IPS-15b (cell line): Measurements from ENCODE around the gene ARV1.
"Not testable (repeated sequence)": the region's sequence is repeated elsewhere in the genome, so short reads cannot be mapped to it uniquely, and the experiment has no call there.

ENCODE experiments used
- H3K27me3 ChIP-seq: one replicate; pipeline ENCODE4 v1.6.1; 2013; ENCODE audit warnings: low read length; ENCODE audit not compliant: control insufficient read depth, insufficient read depth
- H3K36me3 ChIP-seq: one replicate; pipeline ENCODE4 v1.6.1; 2013; ENCODE audit warnings: low read length; ENCODE audit not compliant: control insufficient read depth, insufficient read depth
- H3K4me1 ChIP-seq: one replicate; pipeline ENCODE4 v1.6.1; 2013; ENCODE audit warnings: mild to moderate bottlenecking, low read length; ENCODE audit not compliant: control insufficient read depth, insufficient read depth
- H3K4me3 ChIP-seq: one replicate; pipeline ENCODE4 v1.5.1; 2013; ENCODE audit warnings: low read depth, low read length
- H3K9ac ChIP-seq: one replicate; pipeline ENCODE4 v1.6.1; 2013; ENCODE audit warnings: low read depth, mild to moderate bottlenecking, low read length
- H3K9me3 ChIP-seq: one replicate; pipeline ENCODE4 v1.6.1; 2013; ENCODE audit warnings: mild to moderate bottlenecking, low read length; ENCODE audit not compliant: control insufficient read depth, insufficient read depth

The ARV1 gene

DNA sequence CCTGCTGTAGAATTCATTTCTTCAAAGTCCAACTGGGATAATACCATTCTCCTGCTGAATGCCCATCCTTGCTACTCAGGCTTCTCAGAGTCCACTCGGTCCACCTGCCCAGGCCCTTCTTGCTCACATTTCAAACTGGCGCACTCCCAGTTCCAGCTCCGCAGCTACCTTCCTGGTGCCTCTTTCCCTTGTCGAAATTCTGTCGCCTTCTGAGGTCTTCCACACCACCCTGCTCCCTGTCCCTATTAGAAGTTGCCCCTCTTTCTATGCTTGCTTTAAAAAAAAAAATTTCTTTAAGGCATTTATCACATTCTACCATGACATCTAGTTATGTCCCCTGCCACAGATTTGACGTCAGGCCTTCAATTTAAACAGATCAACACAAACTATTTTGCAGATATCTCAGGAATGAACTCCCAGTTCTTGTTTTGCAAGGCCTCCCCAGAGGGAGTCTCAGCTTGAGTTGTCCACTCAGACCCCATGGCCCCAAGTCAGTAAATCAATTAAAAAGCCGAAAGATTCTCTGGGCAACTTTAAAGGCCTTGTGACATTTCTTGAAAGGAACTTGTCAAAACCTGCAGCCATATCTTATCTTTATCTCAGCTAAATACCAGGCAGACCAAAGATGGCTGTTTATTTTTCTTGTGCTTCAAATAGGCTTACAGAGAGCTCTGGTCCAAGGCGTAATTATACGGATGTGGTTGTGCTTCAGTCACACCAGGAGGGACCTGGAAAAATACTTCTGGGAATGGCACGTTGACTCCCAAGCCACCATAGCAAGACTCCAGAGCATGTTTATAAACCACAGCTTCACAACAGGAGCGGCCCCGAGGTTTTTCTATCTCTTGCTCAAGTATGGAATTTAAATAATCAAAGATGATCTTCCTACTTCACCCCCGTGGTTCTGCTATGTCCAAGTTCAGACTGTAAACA lies 59.0 kb downstream of the ARV1 start:
- H3K9me3 ChIP-seq = no peaks in the 10 kb centered on the region
- no peak overlapping the region for H3K4me3 ChIP-seq
- no peaks in the 10 kb centered on the region for H3K36me3 ChIP-seq
- H3K4me1 ChIP-seq = no peaks in the 10 kb centered on the region
- H3K27me3 ChIP-seq = peaks cover 51% of the 10 kb centered on the region
- no peak overlapping the region for H3K9ac ChIP-seq

DNA sequence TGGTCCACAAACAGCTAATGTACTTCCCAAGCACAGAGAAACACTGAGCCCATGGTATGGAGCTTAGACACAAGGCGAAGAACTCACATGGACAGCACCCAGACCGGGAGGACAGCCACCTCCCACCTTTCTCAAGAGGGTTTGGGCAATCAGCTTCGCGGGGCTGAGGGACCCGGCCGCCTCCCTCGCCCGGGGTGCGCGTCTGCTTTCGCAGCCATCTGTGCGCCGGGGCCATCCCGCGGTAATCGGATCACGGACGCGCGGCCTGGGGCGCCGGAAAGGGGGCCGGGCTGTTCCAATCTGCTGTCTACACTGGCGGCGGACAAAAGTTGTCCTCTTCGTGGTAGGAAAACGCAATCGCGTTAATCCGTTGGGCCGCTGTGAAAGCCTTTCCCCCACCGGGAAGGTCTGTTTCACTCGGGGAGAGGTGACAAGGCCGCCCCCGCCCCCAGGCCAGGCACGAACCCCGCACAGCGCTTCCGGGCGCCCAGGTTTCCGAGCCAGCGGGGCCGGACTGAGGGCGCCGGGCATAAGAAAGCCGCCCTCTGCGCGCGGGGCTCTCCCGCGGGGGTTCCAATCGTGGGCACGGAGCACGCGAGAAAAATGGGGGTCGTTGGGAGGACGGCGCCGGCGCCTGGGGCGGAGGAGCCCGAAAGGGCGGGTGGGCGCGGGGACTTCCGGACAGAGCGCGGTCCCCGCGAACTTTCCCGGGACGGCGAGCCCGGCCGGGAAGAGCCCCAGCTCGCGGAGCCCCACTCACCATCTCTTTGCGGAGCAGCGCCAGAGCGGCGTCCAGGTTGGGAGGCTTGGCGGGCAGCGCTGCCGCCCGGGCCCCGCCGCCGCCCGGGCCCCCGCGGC lies 60.5 kb downstream of the ARV1 start:
- no peaks in the 10 kb centered on the region for H3K4me1 ChIP-seq
- H3K27me3 ChIP-seq = peaks cover 55% of the 10 kb centered on the region
- H3K36me3 ChIP-seq = no peaks in the 10 kb centered on the region
- no peak overlapping the region for H3K9ac ChIP-seq
- H3K9me3 ChIP-seq = no peaks in the 10 kb centered on the region
- H3K4me3 ChIP-seq = peak overlapping the region; percentile 43

DNA sequence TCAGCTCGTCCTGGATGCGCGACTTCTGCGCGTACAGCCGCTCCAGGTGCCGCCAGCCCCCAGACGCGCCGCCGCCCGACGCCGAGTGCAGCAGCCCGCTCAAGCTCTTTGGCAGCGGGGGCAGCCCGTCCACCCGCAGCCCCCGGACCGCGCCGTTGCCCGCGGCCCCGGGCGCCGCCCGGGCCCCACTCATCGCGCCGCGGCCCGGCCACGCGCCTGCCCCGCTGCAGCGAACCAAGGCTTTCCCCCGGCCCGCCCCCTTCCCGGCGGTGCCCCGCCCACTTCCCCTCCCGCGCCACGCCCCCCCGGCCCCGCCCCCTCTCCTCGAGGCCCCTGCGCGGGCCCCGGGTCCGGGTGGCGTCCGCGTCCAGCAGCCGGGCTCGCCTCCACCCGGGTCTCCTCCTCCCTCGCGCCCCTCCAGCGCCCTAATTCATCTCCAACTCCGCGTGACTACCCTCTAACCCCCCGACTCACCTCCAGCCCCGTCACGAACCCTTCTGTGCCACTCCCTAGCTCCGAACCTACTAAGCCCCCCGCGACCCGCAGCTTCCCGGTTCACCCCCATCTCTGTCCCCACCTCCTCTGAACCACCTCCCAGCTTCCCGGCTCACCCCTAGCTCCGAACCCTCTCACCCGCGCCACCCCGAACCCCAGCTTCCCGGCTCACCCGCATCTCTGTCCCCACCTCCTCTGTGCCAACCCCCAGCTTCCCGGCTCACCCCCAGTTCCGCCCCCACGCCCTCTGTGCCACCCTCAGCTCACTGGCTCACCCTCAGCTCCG lies 61.3 kb downstream of the ARV1 start, which contains the start of gene FAM89A:
Gene FAM89A, minus strand, starts transcription at position 236 of the 781 bp plus-strand sequence. Its CDS starts 43 bp downstream, at position 193.
- Histone ChIP-seq H3K9ac (no peak within 1 kb of the TSS), H3K4me3 (peak within 1 kb of the TSS; percentile 52), H3K27me3 (peaks cover 60% of the 10 kb centered on the region), H3K36me3 (no peaks in the 10 kb centered on the region), H3K9me3 (no peaks in the 10 kb centered on the region), H3K4me1 (no peaks in the 10 kb centered on the region)

DNA sequence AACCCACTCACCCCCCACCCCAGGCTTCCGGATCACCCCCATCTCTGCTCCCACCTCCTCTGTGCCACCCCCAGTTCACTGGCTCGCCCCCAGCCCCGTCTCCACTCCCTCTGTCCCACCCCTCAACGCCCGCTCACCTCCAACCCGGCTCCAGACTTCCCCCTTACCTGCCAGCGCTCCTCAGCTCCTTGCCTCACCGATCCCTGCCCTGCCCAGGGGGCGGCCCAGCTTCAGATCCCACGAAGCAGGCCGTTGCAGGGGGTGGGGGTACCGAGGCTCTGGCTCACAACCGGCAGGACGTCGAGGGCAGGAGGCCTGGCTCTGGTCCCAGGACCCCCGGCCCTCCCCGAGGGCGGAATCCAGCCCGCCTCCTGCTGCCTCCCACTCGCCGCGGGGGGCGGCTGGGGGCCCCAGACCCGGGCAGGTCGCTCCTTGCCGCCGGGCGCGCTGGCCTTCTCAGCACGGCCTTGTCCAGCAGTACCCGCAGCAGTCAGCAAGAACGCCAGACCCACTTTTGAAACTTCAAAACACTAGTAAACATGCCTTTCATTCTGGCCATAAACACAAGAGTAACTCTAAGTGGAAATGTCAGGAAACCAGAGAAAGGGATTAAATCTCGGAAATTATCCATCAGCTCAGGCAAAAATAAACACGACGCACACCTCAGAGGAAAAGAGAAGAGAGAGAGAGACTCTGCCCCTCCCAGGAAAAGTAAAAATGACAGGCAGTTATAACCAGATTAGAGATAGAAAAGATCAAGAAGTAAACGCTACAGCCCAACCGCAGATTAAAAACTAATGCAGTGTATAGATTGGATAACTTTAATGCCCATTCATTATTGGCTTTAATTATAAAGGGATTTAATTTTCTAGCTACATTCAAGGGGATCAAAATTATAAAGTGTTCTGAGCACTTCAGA lies 62.2 kb downstream of the ARV1 start:
- H3K27me3 ChIP-seq = peaks cover 64% of the 10 kb centered on the region
- no peaks in the 10 kb centered on the region for H3K9me3 ChIP-seq
- H3K4me1 ChIP-seq = no peaks in the 10 kb centered on the region
- no peaks in the 10 kb centered on the region for H3K36me3 ChIP-seq
- no peak overlapping the region for H3K9ac ChIP-seq
- peak overlapping the region; percentile 52 for H3K4me3 ChIP-seq

DNA sequence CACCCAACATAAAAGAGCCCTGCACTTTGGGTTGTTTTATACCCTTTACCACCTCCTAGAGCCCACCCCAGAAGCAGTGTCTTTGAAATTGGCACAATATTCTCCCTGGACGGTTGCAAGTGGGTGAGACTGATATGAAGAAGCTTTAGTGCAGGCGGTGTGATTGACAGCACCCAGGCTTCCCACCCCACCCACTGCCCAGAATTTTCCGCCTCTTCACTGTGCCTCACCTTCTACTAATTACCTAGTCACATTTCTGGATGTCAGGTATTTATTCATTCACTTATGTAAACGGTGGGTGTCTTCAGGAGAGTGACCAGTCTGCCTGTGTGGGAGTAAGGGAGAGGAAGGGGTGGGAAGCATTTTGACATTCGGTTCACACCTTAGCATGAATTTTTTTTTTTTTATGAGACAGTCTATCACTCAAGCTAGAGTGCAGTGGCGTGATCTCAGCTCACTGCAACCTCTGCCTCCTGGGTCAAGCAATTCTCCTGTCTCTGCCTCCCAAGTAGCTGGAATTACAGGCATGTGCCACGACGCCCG lies 62.9 kb downstream of the ARV1 start:
- no peaks in the 10 kb centered on the region for H3K4me1 ChIP-seq
- no peak overlapping the region for H3K4me3 ChIP-seq
- no peaks in the 10 kb centered on the region for H3K36me3 ChIP-seq
- H3K27me3 ChIP-seq = peaks cover 61% of the 10 kb centered on the region
- no peak overlapping the region for H3K9ac ChIP-seq
- H3K9me3 ChIP-seq = no peaks in the 10 kb centered on the region

DNA sequence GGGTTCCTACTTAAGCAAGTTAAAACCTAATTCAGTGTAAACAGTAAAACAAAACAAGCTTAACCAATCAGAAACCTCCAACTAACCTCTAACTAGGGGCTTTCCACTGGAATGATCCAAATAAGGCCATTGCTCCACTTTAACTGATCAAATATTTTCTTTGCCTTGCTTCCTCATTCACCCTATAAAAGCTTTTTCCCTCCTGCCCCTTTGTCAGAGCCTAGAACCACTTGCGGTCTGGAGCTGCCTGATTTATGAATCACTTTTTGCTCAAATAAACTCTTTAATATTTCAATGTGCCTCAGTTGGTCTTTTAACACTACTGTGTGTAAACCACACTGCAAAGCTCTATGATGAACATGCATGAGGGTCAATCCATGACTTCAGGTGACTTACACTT lies 65.7 kb downstream of the ARV1 start:
- Histone ChIP-seq H3K9me3 (no peaks in the 10 kb centered on the region), H3K9ac (no peak overlapping the region), H3K27me3 (peaks cover 41% of the 10 kb centered on the region), H3K4me3 (no peak overlapping the region), H3K36me3 (no peaks in the 10 kb centered on the region), H3K4me1 (no peaks in the 10 kb centered on the region)

DNA sequence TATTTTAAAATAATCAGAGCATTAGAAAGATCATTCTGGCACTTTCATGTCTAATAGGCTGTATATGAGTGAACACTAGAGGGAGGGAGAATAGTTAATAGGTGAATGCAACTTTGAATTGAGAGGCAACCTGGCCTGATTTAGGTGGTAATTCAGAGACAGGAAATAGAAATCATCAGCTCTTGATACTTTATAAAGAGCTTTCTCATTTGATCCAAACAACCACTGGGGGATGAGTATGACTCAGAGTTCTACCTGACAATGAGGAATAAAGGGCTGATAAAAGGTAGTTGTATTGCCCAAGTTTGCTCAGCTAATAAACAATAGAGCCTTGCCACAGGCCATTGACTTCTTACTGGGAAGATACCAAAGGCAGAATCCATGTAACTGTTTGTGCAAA lies 66.4 kb downstream of the ARV1 start:
- H3K4me1 ChIP-seq = no peaks in the 10 kb centered on the region
- peaks cover 41% of the 10 kb centered on the region for H3K27me3 ChIP-seq
- no peaks in the 10 kb centered on the region for H3K36me3 ChIP-seq
- H3K9me3 ChIP-seq = no peaks in the 10 kb centered on the region
- no peak overlapping the region for H3K9ac ChIP-seq
- H3K4me3 ChIP-seq = no peak overlapping the region

DNA sequence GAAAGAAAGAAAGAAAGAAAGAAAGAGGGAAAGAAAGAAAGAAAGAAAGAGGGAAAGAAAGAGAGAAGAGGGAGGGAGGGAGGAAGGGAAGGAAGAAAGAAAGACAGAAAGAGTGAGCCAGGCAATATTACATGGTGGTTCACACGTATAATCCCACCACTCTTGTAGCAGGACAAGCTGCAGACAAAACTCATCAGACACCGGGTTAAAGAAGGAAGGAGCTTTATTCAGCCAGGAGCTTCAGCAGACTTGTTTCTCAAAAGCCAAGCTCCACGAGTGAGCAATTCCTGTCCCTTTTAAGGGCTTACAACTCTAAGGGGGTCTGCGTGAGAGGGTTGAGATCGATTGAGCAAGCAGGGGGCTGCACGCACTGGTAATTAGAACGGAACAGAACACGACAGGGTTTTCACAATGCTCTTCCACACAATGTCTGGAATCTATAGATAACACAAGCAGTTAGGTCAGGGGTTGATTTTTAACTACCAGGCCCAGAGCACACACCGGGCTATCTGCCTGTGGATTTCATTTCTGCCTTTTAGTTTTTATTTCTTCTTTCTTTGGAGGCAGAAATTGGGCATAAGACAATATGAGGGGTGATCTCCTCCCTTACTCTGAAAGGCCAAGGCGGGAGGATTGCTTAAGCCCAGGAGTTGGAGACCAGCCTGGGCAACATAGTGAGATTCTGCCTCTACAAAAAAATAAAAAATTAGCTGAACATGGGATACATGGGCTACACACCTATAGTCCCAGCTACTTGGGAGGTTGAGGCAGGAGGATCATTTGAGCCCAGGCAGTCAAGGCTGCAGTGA lies 67.2 kb downstream of the ARV1 start:
- H3K4me3 ChIP-seq, H3K9me3 ChIP-seq, H3K36me3 ChIP-seq, H3K4me1 ChIP-seq, H3K9ac ChIP-seq: not testable (repeated sequence)
- H3K27me3 ChIP-seq = peaks cover 34% of the 10 kb centered on the region

DNA sequence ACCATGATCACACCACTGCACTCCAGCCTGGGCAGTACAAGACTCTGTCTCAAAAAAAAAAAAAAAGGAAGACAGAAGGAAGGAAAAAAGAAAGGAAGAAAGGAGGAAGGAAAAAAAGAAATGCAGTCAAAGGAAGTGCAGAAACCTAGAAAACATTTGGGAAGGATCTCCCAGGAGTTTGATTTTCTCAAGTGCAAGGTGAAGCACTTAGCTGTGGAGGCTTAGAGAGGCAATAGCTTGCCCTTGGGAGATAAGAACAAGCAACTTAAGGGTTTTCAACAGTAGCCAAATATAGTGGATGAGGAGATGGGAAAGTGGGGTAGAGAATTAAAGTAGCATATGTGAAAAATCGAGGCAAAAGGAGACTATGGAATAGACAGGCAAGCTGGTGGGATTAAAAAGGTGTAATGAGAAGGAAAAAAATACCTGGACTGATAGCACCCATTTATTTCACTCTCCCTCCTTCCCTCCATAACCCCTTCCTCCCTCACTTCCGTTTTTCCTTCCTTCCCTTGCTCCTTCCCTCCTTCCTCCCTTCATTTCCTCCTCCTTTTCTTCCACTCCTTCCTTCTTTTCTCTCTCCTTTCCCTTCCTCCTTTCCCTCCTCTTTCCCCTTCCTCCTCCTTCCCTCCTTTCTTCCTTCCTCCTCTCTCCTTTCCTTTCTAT lies 68.0 kb downstream of the ARV1 start:
- no peak overlapping the region for H3K4me3 ChIP-seq
- H3K9me3 ChIP-seq = no peaks in the 10 kb centered on the region
- no peaks in the 10 kb centered on the region for H3K4me1 ChIP-seq
- no peaks in the 10 kb centered on the region for H3K36me3 ChIP-seq
- peaks cover 27% of the 10 kb centered on the region for H3K27me3 ChIP-seq
- no peak overlapping the region for H3K9ac ChIP-seq

DNA sequence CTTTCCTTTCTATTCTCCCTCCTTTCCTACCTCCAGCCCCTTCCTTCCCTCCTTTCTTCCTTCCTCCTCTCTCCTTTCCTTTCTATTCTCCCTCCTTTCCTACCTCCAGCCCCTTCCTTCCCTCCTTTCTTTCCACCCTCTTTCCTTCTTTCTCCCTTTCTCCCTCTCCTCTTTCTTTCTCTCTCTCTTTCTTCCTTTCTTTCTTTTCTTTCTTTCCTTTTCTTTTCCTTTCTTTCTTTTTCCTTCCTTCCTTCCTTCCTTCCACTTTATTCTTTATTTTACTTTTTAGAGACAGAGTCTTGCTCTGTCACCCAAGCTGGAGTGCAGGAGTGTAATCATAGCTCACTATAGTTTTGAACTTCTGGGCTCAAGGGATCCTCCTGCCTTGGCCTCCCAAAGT lies 68.6 kb downstream of the ARV1 start:
- H3K9me3 ChIP-seq, H3K36me3 ChIP-seq, H3K4me3 ChIP-seq, H3K4me1 ChIP-seq, H3K9ac ChIP-seq: not testable (repeated sequence)
- peaks cover 21% of the 10 kb centered on the region for H3K27me3 ChIP-seq
